ENCODE data around the gene GPR160. TPM values are rescaled to one million over a fixed set of nuclear protein-coding genes. Genes with fewer than 3 reads are reported as not detected.

GPR160 gene
- total and polyA plus RNA-seq, 9 donors = 0.35 to 6.1 (median 0.97) TPM

DNA sequence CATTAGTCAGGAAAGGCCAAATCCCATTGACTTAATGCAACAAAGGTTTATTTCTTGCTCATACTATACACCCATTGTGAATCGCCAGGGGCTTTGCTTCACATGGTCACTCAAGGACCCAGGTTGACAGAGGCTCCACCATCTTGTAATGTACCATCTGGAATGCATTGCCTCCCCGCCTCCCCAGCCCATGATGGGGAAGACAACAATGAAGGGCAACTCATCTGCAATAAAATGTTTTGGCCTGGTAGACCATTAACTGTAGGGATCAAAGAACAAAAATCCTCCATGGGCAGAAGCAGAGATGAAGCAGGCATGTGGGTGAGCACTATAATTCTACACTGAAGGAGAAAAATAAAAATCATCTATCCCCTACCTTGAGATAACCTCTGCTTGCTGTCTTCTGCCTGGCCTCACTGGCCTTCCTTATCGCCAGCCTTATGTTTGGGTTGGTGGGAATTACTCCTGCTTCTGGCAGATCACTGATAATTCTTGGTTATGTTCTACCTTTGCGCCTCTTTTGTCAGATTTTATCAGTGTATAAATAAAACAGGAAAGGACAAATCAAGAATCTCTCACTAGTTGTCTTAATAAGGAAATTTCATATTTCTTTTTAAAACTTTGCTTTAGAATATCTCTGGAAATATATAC, 37.8 kb downstream of the GPR160 start:
- H3K36me3 ChIP-seq = no peaks in the 10 kb centered on the region
- no peak overlapping the region for H3K27ac ChIP-seq
- H3K4me3 ChIP-seq = no peak overlapping the region
- H3K9me3 ChIP-seq = no peaks in the 10 kb centered on the region
- WGBS, 3 donors = 72 to 97% (median 85%) methylated on average over 4 of the region's 4 CpGs
- no peaks in the 10 kb centered on the region for H3K27me3 ChIP-seq
- DNase-seq = no peak
- TF ChIP-seq POLR2A (IDR thresholded peaks at IDR 0.05) = no peak
- TF ChIP-seq EP300 (IDR thresholded peaks at IDR 0.05) = no peak
- TF ChIP-seq CTCF (IDR thresholded peaks at IDR 0.05) = no peak
- peaks cover 5% of the 10 kb centered on the region for H3K4me1 ChIP-seq (ENCODE audit: insufficient read depth)
- intact Hi-C loops (cut with DNase I) = no loop called here

GRCh38 chr3:170076715-170077238, 39.0 kb downstream of the GPR160 start:
- H3K4me1 ChIP-seq (ENCODE audit: insufficient read depth) = peaks cover 5% of the 10 kb centered on the region
- no peak overlapping the region for H3K27ac ChIP-seq
- no peak for TF ChIP-seq CTCF (IDR thresholded peaks at IDR 0.05)
- TF ChIP-seq EP300 (IDR thresholded peaks at IDR 0.05) = no peak
- no peak for TF ChIP-seq POLR2A (IDR thresholded peaks at IDR 0.05)
- H3K36me3 ChIP-seq = no peaks in the 10 kb centered on the region
- WGBS, 3 donors = 66 to 72% (median 68%) methylated on average over 6 of the region's 6 CpGs
- no peak for DNase-seq
- intact Hi-C loops (cut with DNase I) = no loop called here
- H3K27me3 ChIP-seq = no peaks in the 10 kb centered on the region
- H3K4me3 ChIP-seq = no peak overlapping the region
- no peaks in the 10 kb centered on the region for H3K9me3 ChIP-seq

DNA sequence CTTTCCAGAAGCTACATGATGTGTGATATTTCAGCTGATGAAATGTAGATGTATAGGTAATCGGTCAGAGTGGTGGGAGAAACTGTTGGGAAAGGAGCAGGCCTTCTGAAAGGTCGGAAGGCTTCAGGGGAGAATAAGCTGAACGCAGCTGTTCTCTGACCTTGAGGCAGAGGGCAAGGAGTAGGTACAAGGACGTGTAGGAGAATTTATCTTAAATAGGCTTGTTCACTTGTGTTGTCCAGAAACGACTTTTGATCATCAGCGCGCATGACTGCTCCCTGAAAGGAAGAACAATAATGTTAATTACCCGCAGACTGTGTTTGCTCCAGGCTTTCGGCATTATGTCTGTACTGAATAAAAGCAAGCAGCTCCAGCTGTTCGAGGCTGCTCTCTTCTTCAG, 39.6 kb downstream of the GPR160 start:
- H3K9me3 ChIP-seq = no peaks in the 10 kb centered on the region
- H3K27ac ChIP-seq = no peak overlapping the region
- peaks cover 5% of the 10 kb centered on the region for H3K4me1 ChIP-seq (ENCODE audit: insufficient read depth)
- no peaks in the 10 kb centered on the region for H3K27me3 ChIP-seq
- DNase-seq = no peak
- intact Hi-C loops (cut with DNase I) = no loop called here
- TF ChIP-seq EP300 (IDR thresholded peaks at IDR 0.05) (no peak), POLR2A (IDR thresholded peaks at IDR 0.05) (no peak), CTCF (IDR thresholded peaks at IDR 0.05) (no peak)
- no peak overlapping the region for H3K4me3 ChIP-seq
- no peaks in the 10 kb centered on the region for H3K36me3 ChIP-seq
- 19 to 38% (median 26%) methylated on average over 10 of the region's 10 CpGs for WGBS, 3 donors

- Histone ChIP-seq H3K27me3 (no peaks in the 10 kb centered on the region), H3K9me3 (no peaks in the 10 kb centered on the region), H3K27ac (no peak overlapping the region), H3K36me3 (no peaks in the 10 kb centered on the region), H3K4me1 (ENCODE audit: insufficient read depth) (peaks cover 5% of the 10 kb centered on the region), H3K4me3 (no peak overlapping the region)
- WGBS, 3 donors = 34 to 52% (median 41%) methylated on average over 13 of the region's 13 CpGs
- DNase-seq = no peak
- intact Hi-C loops (cut with DNase I) = no loop called here
- TF ChIP-seq POLR2A (IDR thresholded peaks at IDR 0.05) = no peak
- no peak for TF ChIP-seq EP300 (IDR thresholded peaks at IDR 0.05)
- TF ChIP-seq CTCF (IDR thresholded peaks at IDR 0.05) = no peak
Observed at GRCh38 chr3:170078620-170079281, 41.0 kb downstream of the GPR160 start.
